ENCODE data around the gene MXD4.
"Not testable (repeated sequence)": the region's sequence is repeated elsewhere in the genome, so short reads cannot be mapped to it uniquely, and the experiment has no call there.

The MXD4 gene

GRCh38 chr4:2217726-2218125 lies 44.2 kb downstream of the MXD4 start:
- FAIRE-seq = no peak

GRCh38 chr4:2212831-2213230 lies 49.1 kb downstream of the MXD4 start:
- FAIRE-seq = no peak

GRCh38 chr4:2202789-2203188 lies 59.1 kb downstream of the MXD4 start:
- FAIRE-seq = not testable (repeated sequence)

Data from G401.6 (cell line).